GM23338 (cell line): ENCODE results near the gene MYCN.

Experiments used
- CREB1 ChIP-seq: fragments of 250-450 bp; sonication (Bioruptor Pico); IDR thresholded peaks from 2 replicates; pipeline ENCODE4 v1.5.0; 2020; ENCODE audit warnings: low read depth, mild to moderate bottlenecking, moderate library complexity
- CTCF ChIP-seq, 2 experiments: fragments of 200-600 bp in 1 of 2; sonication (generic) in 1 of 2; conservative IDR thresholded peaks; 2 replicates each; pipeline versions ENCODE4 v1.5.1 to v1.6.1; 2016 to 2017; ENCODE audit warnings: antibody characterized with exemption in 2 of 2, low read depth in 2 of 2, mild to moderate bottlenecking in 2 of 2, moderate library complexity in 1 of 2
- ETS1 ChIP-seq: IDR thresholded peaks from 2 replicates; pipeline ENCODE4 v1.6.1; 2016; ENCODE audit warnings: antibody characterized with exemption
- EZH2 ChIP-seq: fragments of 200-600 bp; sonication (generic); IDR thresholded peaks from one replicate; pipeline ENCODE4 v1.8.0; 2017; ENCODE audit warnings: antibody characterized with exemption, mild to moderate bottlenecking, low read depth; ENCODE audit not compliant: unreplicated experiment
- EZH2phosphoT487 ChIP-seq: fragments of 200-600 bp; sonication (generic); IDR thresholded peaks from one replicate; pipeline ENCODE4 v1.8.1; 2018; ENCODE audit warnings: antibody characterized with exemption; ENCODE audit not compliant: unreplicated experiment
- JUNB ChIP-seq: IDR thresholded peaks from one replicate; pipeline ENCODE4 v1.6.1; 2016; ENCODE audit warnings: antibody characterized with exemption; ENCODE audit not compliant: unreplicated experiment
- NANOG ChIP-seq: IDR thresholded peaks from 2 replicates; pipeline ENCODE4 v1.6.1; 2016; ENCODE audit warnings: antibody characterized with exemption, borderline replicate concordance
- POLR2AphosphoS5 ChIP-seq: IDR thresholded peaks from 2 replicates; pipeline ENCODE4 v1.6.1; 2016; ENCODE audit warnings: antibody characterized with exemption, low read depth
- STAT1 ChIP-seq: IDR thresholded peaks from one replicate; pipeline ENCODE4 v1.6.1; 2016; ENCODE audit warnings: antibody characterized with exemption; ENCODE audit not compliant: unreplicated experiment
- ZNF114 ChIP-seq: fragments of 250-450 bp; sonication (Bioruptor Pico); IDR thresholded peaks from 2 replicates; pipeline ENCODE4 v1.5.0; 2020; ENCODE audit warnings: mild to moderate bottlenecking, moderate library complexity
- ZNF331 ChIP-seq: fragments of 250-450 bp; sonication (Bioruptor Pico); IDR thresholded peaks from 2 replicates; pipeline ENCODE4 v1.5.0; 2020; ENCODE audit warnings: low read depth, mild to moderate bottlenecking, moderate library complexity
- TF ChIP-seq, protein P1 (sequence below): IDR thresholded peaks from one replicate; pipeline ENCODE4 v1.6.1; 2018; ENCODE audit warnings: antibody characterized with exemption; ENCODE audit not compliant: unreplicated experiment
- TF ChIP-seq, protein P2 (sequence below): fragments of 250-450 bp; sonication (Bioruptor Pico); IDR thresholded peaks from 2 replicates; pipeline ENCODE4 v1.5.0; 2020; ENCODE audit warnings: mild to moderate bottlenecking, moderate library complexity

DNA sequence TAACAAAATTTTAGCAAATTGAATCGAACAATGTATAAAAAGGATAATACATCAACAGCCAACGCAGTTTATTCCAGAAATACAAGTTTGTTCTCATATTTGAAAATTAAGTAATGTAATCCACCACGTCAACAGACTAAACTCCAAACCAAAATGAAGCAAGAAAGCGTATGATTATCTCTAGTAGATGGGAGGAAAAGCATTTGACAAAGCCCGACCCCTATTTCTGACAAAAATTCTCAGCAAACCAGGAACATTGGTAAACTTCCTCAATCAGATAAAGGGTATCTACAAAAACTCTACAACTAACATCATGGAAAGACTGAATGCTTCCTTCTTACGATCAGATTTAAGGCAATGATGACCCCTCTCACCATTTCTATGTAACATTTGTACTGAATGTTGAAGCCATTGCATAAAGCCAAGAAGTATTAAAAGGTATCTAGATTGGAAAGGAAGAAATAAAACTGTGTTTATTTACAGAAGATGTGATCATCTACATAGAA is 34.3 kb upstream of the MYCN start:
- TF ChIP-seq CTCF (conservative IDR thresholded peaks at IDR 0.05; ENCODE audit: low read depth in 2 of 2) (no peak), CREB1 (no peak), POLR2AphosphoS5 (no peak), EZH2 (no peak), ETS1 (no peak), EZH2phosphoT487 (no peak), JUNB (no peak), ZNF114 (CRISPR knock-in tag) (no peak), STAT1 (no peak), ZNF331 (CRISPR knock-in tag) (no peak), NANOG (no peak)
- TF ChIP-seq, protein P1, sequence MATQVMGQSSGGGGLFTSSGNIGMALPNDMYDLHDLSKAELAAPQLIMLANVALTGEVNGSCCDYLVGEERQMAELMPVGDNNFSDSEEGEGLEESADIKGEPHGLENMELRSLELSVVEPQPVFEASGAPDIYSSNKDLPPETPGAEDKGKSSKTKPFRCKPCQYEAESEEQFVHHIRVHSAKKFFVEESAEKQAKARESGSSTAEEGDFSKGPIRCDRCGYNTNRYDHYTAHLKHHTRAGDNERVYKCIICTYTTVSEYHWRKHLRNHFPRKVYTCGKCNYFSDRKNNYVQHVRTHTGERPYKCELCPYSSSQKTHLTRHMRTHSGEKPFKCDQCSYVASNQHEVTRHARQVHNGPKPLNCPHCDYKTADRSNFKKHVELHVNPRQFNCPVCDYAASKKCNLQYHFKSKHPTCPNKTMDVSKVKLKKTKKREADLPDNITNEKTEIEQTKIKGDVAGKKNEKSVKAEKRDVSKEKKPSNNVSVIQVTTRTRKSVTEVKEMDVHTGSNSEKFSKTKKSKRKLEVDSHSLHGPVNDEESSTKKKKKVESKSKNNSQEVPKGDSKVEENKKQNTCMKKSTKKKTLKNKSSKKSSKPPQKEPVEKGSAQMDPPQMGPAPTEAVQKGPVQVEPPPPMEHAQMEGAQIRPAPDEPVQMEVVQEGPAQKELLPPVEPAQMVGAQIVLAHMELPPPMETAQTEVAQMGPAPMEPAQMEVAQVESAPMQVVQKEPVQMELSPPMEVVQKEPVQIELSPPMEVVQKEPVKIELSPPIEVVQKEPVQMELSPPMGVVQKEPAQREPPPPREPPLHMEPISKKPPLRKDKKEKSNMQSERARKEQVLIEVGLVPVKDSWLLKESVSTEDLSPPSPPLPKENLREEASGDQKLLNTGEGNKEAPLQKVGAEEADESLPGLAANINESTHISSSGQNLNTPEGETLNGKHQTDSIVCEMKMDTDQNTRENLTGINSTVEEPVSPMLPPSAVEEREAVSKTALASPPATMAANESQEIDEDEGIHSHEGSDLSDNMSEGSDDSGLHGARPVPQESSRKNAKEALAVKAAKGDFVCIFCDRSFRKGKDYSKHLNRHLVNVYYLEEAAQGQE, result no peak
- TF ChIP-seq, protein P2, sequence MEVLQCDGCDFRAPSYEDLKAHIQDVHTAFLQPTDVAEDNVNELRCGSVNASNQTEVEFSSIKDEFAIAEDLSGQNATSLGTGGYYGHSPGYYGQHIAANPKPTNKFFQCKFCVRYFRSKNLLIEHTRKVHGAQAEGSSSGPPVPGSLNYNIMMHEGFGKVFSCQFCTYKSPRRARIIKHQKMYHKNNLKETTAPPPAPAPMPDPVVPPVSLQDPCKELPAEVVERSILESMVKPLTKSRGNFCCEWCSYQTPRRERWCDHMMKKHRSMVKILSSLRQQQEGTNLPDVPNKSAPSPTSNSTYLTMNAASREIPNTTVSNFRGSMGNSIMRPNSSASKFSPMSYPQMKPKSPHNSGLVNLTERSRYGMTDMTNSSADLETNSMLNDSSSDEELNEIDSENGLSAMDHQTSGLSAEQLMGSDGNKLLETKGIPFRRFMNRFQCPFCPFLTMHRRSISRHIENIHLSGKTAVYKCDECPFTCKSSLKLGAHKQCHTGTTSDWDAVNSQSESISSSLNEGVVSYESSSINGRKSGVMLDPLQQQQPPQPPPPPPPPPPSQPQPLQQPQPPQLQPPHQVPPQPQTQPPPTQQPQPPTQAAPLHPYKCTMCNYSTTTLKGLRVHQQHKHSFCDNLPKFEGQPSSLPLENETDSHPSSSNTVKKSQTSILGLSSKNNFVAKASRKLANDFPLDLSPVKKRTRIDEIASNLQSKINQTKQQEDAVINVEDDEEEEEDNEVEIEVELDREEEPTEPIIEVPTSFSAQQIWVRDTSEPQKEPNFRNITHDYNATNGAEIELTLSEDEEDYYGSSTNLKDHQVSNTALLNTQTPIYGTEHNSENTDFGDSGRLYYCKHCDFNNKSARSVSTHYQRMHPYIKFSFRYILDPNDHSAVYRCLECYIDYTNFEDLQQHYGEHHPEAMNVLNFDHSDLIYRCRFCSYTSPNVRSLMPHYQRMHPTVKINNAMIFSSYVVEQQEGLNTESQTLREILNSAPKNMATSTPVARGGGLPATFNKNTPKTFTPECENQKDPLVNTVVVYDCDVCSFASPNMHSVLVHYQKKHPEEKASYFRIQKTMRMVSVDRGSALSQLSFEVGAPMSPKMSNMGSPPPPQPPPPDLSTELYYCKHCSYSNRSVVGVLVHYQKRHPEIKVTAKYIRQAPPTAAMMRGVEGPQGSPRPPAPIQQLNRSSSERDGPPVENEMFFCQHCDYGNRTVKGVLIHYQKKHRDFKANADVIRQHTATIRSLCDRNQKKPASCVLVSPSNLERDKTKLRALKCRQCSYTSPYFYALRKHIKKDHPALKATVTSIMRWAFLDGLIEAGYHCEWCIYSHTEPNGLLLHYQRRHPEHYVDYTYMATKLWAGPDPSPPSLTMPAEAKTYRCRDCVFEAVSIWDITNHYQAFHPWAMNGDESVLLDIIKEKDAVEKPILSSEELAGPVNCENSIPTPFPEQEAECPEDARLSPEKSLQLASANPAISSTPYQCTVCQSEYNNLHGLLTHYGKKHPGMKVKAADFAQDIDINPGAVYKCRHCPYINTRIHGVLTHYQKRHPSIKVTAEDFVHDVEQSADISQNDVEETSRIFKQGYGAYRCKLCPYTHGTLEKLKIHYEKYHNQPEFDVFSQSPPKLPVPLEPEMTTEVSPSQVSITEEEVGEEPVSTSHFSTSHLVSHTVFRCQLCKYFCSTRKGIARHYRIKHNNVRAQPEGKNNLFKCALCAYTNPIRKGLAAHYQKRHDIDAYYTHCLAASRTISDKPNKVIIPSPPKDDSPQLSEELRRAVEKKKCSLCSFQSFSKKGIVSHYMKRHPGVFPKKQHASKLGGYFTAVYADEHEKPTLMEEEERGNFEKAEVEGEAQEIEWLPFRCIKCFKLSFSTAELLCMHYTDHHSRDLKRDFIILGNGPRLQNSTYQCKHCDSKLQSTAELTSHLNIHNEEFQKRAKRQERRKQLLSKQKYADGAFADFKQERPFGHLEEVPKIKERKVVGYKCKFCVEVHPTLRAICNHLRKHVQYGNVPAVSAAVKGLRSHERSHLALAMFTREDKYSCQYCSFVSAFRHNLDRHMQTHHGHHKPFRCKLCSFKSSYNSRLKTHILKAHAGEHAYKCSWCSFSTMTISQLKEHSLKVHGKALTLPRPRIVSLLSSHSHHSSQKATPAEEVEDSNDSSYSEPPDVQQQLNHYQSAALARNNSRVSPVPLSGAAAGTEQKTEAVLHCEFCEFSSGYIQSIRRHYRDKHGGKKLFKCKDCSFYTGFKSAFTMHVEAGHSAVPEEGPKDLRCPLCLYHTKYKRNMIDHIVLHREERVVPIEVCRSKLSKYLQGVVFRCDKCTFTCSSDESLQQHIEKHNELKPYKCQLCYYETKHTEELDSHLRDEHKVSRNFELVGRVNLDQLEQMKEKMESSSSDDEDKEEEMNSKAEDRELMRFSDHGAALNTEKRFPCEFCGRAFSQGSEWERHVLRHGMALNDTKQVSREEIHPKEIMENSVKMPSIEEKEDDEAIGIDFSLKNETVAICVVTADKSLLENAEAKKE (CRISPR knock-in tag), result no peak
